ENCODE results near the gene RASSF8. TPM values are rescaled to one million over a fixed set of nuclear protein-coding genes. Genes with fewer than 3 reads are reported as not detected.

Gene RASSF8
- total RNA-seq, 1 donor from 2014 or later = 0.39 TPM

DNA sequence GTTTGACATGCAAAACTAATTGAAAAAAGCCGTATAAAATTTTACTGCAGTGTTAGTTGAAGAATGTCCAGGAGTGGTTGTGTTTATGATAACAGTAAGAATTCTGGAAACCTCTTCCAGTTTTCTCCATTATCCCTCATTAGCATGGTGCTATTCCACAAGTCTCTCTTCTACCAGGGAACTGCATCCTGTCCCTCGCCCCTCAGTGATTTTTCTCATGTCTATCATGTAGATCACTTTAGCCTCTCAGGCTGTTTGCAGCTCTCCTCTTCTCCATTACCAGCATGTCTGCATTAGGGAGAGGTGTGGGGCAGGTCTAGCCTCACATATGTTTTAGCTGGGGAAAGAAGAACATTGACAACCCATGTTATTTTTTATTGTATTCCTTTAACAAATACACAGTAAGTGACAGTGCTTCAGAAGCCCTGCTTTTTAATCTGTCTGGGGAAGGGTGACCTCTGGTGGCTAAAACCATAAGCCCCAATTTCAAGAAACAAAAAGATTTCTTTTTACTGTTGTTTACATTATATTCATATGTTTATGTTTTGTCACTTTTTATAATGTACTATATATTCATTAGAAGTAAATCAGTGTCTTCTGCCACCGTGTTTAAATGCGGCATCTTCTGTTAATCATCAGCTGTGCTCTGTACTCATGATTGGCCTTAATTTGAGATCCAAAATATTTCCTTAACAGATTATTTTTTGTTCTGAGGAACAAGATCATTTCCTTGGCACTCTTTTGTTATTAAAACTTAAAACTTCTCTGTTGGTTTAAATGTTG lies 70.7 kb downstream of the RASSF8 start:
- intact Hi-C loops (cut with micrococcal nuclease) = loop anchor here (1.0 kb wide), 2 partner anchors 593 to 641 kb away; no protein-coding TSS in a partner anchor

DNA sequence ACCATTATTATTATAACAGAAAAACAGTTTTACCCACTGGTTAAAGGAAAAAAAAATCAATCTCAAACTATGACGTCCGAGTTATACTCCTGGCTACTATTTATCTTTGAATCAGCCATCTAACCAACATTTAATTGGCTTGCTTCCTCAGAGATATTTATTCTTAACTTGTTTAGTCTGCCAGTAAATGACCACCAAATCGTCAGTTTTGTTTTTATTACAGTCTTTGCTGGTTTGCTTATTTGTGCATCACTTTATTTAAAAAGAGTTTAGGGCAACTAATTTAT lies 71.2 kb downstream of the RASSF8 start:
- intact Hi-C loops (cut with micrococcal nuclease) = loop anchor here (1.0 kb wide), 2 partner anchors 593 to 641 kb away; no protein-coding TSS in a partner anchor

DNA sequence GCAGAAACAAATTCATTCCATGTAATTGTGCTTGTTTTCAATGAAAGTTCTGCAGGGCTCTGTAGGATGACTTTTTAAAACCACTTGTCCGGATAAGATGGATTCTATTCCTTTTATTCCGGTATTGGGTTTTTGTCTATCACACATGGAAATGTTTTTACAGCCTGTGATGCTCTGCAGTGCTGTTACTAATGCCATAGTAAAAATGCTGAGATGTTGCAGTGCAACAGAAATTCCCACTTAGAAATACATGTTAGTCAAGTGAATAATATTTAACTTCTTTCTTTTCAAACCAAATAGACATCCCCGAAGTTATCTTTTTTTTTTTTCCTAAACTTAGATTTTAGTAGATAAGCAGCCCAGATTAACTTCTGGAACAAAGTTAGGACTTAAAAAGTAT lies 71.9 kb downstream of the RASSF8 start:
- intact Hi-C loops (cut with micrococcal nuclease) = no loop called here

DNA sequence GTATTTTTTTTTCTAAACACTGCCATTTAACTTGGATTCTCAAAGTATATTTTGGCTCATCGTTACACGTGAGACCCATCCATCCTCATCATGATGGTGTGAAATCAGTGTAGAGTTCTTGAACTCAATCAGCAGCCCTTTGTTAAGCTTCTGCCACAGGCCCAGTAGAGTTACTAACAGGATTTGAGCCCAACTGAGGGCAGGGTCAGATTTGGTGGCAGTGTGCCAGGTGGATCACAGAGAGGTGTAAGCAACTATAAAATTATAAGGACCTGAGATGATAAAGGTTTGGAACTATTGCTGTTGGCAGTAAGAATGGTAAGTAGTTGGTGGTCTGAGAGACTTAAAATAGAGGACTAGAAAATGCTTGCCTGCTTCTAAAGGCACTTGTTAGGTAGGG lies 72.8 kb downstream of the RASSF8 start:
- intact Hi-C loops (cut with micrococcal nuclease) = no loop called here

DNA sequence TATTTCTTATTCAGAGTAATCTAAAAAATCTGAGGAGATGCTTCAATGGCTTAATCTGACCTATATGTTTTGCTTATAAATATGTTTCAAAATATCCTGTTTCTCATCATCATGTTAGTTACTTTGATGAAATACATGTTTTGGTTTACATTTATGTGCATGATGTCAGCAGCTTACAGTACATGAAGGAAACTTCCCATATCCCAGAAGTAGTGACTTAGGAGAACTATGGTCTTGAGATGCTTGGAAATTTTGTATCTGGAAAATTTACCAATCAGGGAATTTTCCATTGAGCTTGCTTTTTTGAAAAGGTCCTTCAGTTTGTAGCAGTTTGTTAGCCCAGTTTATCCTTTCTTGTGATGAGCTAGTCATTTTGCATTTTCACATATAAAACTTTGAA lies 73.3 kb downstream of the RASSF8 start:
- intact Hi-C loops (cut with micrococcal nuclease) = no loop called here

DNA sequence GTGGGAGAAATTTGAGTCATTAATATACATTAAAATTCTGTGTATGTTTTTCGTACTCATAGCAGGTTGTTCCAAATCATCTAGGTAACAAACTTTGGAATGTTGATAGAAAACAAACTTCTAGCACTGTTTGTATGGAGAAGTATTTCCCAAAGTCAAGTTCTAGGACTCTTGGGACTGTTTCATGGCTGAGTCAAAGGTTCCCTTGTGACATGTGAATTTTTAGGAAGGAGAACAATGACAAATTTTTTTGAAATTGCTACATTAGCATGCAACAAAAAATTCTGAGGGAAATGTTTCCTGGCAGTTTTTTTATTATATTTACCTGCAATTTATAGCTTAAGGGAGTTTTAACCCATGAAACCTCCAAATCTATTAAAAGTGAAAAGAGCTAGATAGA lies 73.8 kb downstream of the RASSF8 start:
- intact Hi-C loops (cut with micrococcal nuclease) = no loop called here

DNA sequence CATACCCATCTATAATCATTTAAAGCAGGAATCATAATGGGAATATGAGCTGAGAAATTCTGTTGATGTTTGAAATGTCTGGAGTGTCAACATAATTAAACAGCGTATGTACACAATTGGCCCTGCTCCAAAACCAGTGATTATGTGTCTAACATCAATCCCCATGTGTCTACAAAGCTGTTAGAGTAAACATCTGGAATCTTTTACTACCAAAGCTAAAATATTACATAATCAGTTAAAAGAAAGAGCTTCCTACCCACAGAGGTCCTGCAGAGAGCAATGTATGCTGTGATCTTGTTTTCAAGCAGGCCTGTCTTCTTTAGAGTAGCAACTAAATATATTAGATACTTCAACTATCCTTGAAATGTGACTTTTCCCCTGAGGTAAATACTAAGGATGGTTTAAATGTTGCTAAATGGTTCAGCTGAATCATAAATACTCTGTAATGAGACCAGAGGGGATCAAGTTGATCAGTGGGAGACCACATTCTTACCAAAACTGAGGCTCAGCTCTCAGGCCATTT lies 74.3 kb downstream of the RASSF8 start:
- intact Hi-C loops (cut with micrococcal nuclease) = no loop called here

DNA sequence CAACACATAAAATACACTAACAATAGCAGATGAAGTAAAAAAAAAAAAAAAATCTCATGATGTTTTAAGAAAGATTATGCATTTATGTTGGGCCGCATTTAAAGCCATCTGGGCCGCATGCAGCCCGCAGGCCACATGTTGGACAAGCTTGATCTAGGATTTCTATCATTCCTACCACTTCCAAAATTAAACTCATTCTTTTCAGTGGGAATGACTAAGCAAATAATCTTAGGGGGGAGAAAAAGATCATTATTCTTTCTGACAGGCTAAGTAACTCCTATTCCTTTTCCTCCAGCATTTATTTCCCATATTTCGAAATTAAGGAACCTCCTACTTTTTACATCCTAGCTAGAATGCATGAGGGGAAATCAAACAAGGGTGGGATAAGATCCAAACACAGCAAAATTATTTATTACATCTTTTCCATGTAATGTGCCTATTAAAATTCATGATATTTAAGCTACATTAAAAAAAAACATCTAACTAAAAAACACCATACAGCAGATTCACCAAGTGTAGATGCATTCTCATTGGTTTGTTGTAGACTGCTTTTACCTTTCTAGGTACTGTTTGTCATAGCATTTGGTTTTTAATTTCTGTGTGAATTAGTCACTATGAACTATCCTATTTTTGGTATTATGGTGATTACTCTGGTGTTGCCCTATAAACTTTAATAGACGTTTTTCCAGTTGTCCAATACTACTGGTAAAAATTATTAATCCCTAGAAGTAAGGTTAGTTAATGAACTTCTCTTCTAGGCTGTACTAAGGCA lies 76.1 kb downstream of the RASSF8 start:
- intact Hi-C loops (cut with micrococcal nuclease) = no loop called here

DNA sequence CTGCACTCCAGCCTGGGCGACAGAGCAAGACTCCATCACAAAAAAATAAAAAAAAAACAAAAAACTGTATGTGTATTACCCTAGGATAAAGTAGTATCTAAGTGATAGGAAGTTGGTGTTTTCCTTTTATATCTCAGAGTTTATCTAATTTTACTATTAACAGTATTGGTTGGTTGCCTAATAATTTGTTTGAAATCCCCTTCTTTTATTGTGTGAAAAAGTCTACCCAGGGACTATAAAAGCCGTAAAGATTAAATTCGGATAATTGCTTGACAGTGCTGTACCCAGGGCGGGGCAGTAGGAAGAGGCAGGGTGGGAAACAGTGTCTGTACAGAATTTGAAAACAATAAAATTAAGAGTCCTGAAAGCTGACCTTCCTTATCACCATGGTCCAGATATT lies 78.4 kb downstream of the RASSF8 start:
- intact Hi-C loops (cut with micrococcal nuclease) = no loop called here

DNA sequence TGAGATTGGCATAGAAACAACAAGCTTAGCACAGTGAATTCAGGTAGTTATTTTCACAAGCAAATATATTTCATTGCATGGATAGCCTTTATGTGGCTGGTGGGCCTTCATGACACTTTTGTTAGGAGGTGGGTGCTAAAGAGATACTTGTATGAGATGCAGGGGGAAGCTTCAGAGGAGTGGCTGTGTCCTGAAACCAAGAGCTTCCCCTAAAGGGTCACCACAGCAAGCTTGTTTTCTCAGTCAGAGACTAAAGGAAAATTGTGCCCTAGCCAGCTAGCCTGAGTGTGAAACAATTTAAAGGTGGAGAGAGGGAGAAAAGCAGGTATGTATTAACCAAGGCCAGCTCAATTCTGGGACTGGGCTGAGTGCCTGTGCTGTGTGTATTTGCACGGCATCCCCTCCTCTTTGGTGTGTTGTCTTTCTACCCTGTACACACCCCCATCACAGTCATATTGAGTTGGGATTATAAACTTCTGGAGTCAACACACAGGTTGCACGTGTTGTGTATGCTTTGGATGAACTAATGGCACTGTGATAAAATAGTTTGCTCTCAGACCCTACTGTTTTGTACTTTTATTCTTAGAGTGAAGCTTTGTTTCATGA lies 79.2 kb downstream of the RASSF8 start:
- intact Hi-C loops (cut with micrococcal nuclease) = no loop called here

DNA sequence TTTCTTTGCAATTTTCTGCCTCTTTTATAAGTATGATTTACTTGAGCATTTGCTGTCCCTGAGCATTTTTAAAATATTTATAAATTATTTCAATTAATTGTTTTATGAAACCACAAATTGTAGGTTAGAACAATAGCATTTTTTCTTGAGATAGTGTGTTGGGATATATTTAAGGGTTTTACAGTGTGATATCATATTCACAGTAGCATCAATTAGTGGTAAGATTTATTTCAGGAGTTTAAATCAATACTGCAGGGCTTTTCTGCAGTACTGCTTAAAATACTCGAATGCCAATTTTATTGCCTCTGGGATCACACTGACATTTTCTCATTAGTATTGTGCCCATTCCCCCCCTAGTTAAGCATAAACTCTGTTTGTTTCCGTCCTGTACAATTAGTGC lies 84.2 kb downstream of the RASSF8 start:
- intact Hi-C loops (cut with micrococcal nuclease) = no loop called here

DNA sequence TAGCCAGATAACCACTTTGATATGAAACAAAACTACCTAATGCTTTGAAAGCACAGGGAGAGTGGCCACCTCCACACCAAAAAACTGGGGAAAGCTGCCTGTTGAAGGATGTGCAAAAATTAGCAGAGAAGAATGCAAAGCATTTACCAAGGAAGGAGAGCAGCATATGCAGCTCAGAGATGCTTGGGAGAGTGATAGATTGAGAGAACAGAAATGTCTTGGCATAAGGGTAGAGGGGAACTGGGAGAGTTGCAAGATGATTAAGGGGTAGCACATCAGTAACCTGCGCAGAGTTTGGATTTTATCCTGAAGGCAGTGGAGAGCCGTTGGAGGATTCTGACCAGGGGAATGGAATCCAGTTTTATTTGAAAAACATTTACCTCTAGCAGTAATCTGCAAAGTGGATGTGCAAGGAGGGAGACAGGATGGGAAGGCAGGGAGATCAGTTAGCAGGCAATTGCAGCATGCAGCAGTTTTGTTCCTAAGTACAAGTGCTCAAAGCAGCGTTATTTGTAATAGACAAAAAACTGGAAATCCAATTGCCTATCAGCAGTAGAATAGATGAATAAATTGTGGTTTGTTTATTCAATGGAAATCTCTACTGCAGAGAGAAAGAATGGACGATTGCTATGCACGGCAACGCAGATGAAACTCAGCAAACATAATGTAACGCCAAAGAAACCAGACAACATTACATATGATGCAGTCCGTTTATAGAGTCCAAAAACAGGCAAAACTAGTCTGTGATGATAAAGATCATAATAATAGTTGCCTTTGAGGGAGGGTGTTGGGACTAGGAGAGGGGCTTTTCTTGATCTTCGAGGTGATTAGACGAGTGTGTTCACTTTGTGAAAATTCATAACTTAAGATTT lies 84.9 kb downstream of the RASSF8 start:
- intact Hi-C loops (cut with micrococcal nuclease) = no loop called here

DNA sequence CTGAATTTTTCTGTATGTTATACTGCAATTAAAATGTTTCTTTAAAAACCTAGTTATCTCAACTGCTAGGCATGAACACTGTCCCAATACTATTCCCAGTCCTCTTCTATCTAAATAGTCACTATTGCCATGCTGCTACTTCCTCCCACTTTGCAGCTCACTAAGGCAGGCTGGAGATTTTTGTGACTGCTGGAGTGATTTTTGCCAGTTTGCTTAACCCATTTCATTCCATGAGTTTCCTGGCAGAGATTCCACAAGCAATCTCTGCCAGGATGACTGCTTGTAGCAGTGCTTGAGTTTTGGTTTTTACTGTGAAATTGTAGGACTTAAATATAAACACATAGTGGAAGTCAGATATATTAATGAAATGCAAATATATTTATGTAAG lies 85.5 kb downstream of the RASSF8 start:
- intact Hi-C loops (cut with micrococcal nuclease) = no loop called here

DNA sequence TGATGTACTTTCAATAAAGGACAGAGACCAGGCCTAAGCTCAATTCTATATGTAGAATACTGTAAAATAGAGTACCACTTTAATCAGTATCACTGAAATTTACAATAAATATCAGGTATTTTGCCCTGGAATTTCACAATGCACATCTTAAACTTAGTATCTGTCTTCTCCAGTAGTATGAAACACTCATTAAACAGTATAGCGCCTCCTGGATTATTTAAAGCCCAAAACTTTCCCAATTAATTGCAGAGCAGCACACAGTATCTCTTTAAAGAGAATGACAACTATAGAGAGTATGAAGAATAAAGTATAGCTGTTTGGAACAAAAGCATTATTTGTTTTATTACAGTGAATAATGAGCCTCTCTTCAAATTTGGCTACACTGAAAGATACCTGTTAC lies 86.1 kb downstream of the RASSF8 start:
- intact Hi-C loops (cut with micrococcal nuclease) = no loop called here

DNA sequence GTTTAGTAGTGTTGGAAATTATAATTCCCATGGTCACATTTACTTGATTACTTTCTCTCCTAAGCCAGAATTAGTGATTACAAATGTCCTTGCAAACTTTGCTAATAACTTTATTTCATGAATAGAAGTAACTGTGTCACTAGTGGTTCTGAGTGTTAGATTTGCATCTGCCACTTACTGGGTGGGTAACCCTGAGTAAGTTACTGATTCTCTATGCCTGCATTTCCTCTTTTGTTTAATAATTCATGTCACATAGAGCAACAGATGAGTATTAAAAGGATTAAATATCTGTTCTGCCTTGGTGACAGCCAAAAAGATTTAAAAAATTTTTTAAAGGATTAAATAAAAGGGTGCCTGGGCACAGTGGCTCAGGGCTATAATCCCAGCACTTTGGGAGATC lies 87.7 kb downstream of the RASSF8 start:
- intact Hi-C loops (cut with micrococcal nuclease) = no loop called here

DNA sequence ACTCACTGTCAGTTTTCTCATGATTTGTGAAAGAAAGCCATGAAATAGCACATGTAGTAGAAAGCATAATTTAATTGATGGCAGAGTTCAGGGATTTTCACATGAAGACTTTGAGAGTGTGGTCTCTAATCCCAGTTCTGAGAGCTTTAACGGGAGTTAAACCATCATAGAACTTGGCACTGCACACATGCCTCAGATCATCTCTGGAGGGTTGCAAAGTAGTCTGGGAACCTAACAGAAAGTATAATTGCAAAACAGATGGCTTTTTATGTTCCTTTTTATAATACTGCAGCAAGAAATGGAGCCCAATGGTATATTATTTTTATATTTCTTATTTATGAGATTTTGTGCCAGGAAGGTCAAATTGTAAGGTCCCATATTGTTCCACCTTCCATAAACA lies 88.4 kb downstream of the RASSF8 start:
- intact Hi-C loops (cut with micrococcal nuclease) = no loop called here

DNA sequence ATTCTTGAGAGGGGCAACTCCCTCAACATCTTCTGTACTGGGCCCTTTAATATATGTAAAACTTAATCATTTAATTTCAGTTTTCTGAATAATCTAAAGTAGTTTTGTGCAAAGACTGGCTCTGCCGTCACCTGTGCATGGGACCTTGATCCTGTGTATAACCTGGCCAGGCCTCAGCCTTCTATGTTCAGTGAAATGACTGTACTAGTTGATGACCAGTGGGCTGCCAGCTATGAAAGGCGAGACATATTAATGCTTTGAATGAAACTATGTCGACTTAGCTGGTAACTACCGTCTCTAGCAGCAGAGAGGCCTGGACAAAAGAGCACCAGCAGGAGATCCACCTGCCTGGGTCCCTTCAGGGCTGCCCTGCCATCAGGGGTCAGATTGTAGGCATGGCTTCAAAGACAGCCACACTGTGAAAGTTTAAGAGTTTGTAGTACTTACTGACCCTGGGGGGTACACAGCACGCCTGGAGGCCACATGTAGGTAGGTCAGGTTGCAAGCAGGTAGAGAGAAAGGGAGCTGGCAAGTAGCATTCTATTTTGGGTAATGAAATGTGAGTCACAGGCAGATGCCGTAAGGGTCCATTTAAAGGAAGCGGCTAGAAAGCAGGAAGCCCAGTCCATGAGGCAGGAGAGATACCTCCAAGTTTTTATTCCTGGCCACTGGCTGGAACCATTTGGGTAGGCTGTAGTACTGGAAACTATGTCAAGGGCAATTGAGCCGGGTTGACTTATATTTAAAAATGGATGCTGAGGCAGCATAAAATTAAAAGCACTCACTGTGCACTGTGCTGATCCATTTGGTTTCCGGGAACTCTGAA lies 89.1 kb downstream of the RASSF8 start:
- intact Hi-C loops (cut with micrococcal nuclease) = no loop called here

DNA sequence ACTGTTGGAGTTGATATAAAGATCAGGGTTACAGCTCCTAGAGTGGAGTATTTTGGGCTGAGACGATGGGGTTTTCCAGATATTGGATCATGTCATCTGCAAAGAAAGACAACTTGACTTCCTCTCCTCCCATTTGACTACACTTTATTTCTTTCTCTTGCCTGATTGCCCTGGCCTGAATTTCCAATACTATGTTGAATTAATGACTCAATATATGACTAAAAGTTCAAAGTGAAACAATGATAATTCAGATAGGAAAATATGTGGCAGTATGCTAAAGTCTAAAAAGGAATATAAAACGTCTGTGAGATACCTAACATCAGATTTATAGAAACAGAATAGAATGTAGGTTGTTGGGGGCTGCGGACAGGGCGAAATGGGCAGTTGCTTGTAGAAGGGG lies 94.2 kb downstream of the RASSF8 start:
- intact Hi-C loops (cut with micrococcal nuclease) = no loop called here

DNA sequence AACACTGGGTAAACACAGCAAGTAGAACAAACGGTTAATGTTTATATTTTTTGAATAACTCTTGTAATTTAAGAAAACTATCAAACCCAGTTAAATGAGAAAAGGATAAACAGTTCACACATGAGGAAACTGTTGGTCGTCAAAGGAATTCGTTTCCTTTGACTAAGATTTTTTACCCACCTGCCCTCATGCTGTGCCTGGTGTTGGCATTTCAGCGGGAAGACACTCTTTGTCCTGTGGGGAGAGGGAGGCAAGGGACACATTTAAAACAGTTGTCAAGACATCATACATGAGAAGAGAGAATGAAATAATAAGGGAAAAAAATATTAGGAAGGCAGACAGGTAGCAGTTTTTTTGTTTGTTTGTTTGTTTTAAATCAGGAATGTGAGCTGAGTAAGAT lies 95.9 kb downstream of the RASSF8 start:
- intact Hi-C loops (cut with micrococcal nuclease) = no loop called here

DNA sequence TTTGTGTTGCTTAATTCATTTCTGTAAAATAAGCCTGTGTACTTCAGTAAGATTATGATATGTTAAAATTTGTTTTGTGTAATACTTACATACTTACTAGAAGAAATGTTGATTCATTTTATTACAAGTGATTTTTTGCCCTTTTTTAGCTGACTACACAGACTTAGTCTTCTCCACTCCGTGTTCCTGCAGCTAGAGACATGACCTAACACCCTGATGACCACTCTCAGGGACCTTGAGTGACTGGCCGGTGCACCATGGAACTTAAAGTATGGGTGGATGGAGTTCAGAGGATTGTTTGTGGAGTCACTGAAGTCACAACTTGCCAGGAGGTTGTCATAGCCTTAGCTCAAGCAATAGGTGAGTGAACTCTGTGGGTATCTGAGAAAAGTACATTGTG lies 96.6 kb downstream of the RASSF8 start:
- intact Hi-C loops (cut with micrococcal nuclease) = no loop called here

DNA sequence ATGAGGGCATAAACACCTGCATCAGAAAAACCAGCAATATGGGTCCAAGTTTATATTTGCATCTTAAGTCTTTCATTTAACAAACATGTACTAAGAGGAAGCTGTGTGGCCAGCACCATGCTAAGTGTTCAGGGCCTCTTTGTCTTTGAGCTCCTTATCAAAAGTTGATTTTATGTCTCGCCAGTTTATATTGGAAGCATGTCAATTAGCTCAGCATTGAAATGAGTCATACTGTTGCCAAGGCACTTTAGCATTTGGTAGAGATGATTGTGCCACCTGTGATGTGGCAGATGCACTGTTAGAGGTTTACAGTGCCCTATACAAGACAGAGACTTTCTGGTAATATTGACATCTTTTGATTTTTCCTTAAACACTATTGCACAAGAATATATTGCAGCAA lies 97.9 kb downstream of the RASSF8 start:
- intact Hi-C loops (cut with micrococcal nuclease) = no loop called here

Measured in T-helper 2 cell treated with Interferon-gamma antibody and Interleukin-4, amounts not matched to agents 100 ng/mL and 5 ng/mL, for 36 hours (primary cell).